Left hindlimb (tissue), 1 donor: ENCODE measurements around the gene TRIM8.
"Not testable (repeated sequence)": the region's sequence is repeated elsewhere in the genome, so short reads cannot be mapped to it uniquely, and the experiment has no call there.

Source experiments
- DNase-seq: peaks from one replicate; pipeline ENCODE4 v3.0.0-alpha.2; 2018

The TRIM8 gene

DNA sequence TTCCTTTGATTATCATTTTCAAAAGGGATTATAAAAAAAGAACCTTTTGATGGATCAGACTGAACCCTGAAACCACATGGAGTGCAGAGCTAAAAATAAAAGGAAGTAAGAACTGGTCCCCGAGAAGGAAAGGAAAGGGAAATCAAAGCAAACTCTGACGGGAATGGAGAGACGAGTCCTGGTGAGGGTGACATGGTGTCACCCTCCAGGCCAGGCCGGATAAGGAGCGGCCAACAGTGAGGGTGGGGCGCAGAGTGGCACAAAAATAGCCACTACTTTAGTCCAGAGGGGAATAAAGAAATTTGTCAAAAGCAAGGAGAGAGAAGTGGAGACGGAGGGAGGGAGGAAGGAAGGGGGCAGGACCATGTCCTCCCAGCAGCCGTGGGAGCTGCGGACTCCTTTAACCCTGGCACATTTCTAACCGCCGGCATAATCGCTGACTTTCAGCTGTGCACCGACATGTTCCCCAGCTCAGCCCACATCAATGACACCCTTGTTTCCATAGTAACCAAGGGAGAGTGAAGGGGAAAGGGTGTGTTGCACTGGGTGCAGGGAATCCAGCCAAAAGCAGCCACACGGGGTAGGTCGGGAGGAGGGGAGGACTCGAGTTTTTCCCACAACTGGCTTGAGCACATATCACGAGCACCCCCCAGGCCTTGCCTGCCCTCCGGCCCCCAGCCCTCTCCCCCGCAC, 29.7 kb downstream of the TRIM8 start:
- DNase-seq: peak; percentile 81

DNA sequence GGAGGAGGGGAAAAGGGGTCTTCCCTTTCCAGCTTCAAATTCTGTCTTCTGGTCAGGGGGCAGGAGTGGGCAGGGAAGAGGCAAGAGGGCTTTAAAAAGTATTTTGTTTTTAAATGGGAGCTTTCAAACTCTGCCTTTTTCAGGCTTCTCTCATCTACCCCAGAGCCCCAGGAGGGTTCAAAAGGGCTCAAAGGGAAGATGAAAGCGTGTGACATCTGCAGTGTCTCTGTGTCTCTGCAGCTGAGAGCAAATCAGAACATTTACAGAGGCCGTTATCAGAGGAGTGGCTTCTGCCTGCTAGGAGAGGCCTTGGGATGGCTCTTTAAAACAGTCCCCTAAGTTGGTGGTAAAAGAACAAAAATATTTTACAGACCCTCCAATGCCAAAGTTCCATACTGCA, 30.3 kb downstream of the TRIM8 start:
- DNase-seq: no peak

DNA sequence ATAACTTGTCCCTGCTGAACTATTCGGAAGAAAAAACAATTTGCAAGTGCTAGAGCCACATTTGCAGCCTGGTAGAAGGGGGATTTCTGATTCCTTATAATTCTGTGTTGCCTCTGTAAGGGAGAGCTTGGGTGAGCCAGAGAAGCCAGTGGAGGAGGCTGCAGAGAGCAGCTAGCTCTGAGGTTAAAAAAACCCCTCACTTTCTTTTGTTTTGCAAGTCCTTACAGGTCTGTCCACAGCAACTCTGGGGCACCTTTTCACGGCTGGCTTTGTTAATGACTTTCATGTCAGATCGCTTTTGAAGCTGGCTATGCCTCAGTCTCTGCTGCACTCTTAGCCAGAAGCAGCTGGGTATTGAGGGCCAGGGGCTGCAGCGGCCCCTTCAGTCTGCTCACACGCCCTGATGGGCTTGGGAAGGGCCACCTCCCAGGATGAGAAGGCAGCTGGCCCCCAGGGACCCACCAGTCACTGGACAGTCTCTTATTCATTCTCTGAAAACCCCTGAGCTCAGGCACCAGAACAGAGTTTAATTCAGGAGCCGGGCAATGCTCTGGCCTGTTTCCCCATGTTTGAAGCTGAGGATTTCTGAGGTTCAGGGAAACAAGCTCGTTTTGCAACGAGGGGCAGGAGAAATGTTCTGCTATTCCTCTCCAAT, 30.9 kb downstream of the TRIM8 start:
- DNase-seq: no peak

DNA sequence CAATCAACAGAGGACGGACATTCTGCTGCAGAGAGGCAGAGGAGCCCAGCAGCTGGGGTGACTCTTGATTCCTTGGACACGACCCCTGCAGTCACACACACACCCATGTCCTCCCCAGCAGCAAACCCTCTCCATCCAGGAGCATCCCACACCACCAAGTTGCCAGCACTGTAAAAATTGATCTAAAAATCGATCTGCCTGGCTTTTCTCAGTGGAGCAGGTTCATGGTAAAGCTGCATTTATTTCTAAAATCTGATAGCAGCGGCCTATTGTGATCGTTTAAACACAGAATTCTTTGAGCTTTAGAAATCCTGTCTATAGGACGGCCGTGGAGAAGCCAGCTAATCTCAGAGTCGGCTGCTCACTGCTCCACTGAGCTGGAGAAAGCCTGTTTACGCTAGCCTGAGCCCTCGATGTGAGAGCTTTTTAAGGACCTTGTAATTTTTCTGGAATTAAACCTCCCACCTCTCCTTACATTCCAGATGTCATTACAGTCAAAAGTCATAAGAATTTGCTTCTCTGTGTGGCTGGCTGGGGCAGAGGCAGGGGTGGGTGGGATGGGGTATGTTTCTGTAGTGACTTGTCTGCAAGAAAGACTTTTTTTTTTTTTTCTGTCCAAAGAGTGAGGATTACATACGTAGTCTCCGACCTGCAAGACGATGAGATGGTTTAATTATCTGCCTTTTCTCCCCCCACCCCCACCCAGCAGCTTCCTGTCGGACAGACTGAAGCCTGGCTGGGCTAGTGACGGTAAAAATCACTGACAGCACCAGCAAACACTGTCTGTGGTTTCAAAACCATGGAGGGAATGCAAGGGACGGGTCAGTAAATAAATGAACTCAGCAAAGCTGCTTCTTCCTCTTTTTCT, 31.6 kb downstream of the TRIM8 start:
- peak; percentile 68 for DNase-seq

DNA sequence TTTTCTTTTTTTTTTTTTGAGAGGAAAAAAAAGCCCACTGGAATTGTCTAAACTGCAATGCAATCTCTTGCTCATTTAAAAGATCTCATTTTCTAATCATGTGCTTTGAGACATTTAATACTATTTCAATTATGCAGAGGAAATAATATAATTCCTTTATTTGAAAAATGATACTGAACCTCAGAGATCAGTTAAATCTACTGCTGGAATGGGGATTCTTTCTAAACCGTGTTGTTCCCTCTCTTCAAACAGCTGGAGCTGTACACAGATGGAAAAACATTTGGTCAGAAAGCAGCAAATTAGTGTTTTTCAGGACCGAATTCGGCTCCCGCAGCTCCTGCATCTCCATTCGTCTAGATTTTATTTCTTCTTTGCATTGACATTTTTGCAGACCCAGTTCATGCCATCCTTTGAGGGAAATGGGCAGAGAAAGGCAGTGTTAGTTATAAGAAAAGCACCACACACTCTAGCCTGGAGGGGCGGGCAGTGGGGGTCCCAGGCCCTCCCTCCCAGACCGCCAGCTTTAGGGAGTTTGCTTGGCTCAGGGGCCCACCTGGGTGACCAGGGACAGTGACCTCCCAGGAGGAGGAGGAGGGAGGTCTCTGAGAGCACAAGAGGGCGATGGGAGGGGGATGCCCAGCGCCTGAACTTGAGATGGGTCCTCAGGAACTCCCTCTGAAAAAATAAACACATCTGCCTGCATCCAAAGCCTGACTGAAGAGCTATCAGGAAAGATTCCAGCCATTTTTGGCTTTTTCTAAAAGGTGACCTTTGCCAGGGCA, 32.4 kb downstream of the TRIM8 start:
- DNase-seq: no peak

DNA sequence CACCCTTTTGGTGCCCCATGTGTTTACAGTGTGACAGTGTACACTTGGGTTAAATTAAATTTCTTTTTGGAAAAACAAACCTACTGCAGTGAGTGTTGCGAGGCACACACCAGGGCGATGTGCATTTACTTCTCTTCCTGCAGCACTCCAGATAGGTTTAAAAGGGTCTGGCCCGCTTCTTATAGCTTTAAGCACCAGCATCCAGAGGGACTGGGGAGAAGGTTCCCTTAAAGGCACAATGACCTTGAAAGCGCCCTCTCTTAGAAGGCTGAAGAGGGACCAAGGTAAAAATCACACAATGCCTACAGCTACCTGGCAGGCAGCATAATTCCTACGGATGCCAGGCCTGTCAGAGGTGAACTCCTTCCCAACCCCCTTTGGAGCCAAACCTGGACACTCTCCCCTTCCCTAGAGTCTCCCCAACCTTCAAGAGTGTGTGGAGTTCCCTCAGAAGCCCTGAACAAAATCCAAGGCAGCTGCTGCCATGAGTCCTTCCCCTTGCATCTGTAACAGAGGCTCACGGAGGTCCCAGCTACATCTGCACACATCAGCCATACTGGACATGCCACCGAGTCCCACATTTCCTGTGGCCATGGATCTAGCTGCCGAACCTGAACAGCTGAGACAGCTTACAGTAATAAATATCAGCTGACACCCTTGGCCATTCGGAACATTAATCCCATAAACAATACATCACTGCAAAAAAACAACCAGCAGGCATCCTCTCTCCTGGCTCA, 33.2 kb downstream of the TRIM8 start:
- no peak for DNase-seq

DNA sequence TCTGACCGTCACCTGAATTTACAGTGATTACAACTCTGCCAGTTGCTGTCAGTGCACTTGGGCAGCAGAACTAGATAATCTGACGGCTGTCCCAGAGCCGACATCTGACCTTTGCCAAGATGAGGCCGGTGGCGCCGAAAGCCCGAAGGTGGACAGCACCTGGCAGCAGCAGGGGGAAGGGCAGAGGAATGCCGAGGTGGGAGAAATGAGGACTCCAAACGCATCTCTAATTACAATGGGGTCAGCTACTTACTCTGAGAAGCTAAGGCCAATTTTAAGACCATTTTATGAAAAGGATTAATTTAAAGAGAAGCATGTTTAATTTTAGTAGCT, 33.8 kb downstream of the TRIM8 start:
- DNase-seq: no peak

DNA sequence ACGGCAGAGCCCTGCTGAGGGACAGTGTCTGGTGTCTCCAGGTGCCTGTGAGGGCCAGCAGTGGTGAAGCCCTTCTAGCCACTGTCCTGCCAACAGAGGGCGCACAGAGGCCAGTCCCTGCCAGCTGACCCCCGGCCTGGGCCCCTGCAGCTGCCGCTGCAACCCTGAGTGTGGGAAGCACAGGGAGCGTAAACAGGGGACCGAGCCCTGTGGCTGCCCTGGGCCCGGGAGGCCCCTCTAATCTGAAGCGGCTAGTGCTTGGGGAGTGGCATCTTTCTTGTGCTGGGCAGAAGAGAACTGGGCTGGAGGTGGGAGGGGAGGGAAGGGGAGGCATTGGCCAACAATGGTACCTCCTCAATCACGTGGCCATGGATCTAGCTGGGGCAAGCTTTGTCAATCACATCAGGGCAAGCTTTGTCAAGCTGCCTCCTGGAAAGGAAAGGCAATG, 34.6 kb downstream of the TRIM8 start:
- DNase-seq: peak; percentile 83

DNA sequence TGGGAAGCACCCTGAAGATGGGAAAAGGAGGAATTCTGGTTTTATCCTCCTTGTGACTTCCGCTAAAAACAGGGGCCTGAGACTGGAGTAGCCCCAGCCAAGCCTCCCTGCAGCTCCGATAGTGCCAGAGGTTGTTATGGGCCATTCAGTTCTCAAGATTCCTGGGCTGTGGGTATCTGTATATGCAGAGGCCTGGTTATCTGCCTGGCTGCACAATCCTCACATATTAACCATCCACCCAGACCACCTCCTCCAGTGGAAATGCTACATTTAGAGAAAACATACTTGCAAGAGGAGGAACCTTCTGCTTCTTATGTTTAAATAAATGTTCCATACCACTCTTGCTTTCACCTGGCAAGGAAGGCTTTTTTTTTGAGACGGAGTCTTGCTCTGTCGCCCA, 35.3 kb downstream of the TRIM8 start:
- DNase-seq: no peak

DNA sequence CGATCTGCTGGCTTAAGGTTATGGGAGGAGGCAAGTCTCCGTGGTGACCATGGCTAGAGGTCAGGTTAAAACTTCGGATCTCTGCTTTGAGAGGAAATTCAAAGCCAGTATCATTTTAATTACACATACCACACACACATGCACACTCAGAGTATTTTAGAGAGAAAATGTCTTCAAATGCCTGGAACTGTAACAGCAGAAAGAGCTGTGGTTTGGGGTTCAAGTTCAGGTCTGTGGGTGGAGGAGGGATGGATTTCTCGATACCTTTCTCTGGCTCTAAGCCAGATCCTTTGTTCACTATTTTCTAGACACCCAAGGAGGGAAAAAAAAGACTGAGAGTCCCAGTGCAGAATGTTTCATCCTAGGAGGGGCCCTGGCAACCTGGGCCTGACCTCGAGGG, 37.4 kb downstream of the TRIM8 start:
- DNase-seq: no peak

DNA sequence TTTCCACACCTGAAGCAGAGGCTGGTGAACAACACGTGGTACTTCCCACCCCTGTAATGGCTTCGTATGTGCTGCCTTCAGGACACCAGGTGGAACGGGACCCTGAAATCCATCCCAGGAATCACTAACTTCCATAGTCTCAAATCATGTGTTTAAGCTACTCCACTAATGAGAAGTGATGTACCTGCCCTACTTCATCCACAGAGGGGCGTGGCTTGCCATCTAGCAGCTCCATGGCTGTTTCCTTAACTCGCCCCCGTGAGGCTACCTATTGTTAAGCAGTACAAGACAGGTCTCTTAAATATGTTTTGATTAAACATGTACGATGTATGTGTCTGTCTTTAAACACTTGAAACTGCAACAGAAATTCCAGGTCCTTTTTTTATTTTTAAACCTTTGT, 38.1 kb downstream of the TRIM8 start:
- no peak for DNase-seq

DNA sequence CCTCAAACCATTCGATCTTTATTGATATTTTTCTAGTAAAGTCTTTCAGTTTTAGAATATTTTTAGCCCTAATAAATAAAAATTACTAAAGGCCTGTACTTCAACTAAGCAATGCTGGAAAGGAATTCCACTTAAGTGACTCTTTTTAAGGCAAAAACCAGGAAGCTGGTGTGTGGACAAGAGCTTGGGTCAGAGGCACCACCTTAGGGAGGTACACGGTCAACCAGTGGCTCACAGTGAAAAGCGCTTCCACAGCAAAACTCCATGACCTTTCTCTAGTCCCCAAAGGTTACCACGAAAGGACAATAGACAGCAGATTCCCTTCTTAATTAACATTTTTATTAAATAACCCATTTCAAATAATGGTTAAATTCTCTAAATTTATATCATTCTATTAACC, 38.7 kb downstream of the TRIM8 start:
- no peak for DNase-seq

DNA sequence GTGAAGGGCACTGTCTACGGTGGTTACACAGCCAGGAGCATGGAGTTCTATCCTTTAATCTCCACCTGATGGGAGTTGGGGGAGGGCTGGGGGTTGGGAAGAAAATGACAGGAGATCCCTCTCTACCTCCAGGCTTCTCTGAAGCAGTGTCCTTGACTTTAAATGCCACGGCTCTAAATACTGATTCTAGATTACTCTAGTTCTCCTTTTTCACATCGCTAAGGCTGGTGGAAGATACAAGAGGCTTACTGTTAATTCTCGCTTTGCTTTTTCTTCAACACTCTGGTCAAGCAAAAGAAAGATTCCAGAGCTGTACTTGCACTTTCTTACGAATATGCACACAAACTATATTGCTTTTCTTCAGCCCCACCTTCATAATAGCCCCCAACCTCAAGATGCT, 39.5 kb downstream of the TRIM8 start:
- no peak for DNase-seq

DNA sequence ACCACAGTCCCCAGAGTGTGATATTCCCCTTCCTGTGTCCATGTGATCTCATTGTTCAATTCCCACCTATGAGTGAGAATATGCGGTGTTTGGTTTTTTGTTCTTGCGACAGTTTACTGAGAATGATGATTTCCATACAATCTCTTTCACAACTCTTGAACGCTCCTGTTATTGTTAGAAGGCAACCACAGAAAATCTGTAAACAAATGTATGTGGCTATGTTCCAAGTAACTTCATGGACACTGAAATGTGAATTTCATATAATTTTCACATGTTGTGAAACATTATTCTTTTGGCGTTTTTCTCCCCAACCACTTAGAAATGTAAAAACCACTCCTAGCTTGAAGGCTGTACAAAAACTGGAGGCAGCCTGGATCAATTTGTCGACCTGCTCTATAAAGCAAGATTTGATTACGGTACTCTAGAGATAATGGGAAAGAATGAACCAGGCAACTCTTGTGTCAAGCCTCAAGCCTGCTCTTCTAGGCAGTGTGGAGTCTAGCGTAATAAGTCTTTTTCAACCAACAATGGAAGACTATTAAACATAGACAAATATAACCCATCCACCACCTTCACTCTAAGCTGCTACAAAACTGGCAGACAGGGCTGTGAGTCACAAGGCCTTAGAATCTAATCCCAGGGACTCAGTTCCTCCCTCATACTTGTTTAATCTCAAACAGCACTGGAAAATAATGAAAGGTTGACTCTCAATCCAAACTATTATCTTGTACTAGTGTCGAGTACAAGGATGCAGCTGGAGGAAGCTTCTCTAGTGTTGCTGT, 47.2 kb downstream of the TRIM8 start:
- no peak for DNase-seq

DNA sequence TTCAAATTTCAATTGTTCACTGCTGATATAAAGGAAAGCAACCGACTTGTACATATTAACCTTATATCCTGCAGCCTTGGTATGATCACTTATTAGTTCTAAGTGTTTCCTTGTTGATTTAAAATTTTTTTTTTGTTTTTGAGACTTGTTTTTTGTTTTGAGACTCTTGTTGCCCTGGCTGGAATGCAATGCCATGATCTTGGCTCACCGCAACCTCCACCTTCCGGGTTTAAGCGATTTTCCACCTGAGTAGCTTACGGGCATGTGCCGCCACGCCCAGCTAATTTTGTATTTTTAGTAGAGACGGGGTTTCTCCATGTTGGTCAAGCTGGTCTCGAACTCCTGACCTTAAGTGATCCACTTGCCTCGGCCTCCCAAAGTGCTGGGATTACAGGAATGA, 51.1 kb downstream of the TRIM8 start:
- DNase-seq: not testable (repeated sequence)

DNA sequence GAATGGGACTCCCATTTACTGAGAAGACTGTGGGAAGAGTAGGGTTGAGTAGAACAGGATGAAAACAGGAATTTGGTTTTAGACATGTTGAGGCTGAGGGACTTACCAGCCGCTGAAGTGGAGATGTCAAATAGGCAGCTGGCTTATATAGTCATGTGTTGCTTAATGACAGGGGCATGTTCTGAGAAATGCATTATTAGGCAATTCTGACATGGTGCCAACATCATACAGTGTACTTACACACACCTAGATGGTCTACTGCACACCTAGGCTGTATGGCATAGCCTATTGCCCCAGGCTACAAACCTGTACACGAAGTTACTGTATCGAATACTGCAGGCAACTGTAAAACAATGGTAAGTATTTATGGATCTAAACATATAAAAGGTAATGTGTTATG, 52.5 kb downstream of the TRIM8 start:
- no peak for DNase-seq

DNA sequence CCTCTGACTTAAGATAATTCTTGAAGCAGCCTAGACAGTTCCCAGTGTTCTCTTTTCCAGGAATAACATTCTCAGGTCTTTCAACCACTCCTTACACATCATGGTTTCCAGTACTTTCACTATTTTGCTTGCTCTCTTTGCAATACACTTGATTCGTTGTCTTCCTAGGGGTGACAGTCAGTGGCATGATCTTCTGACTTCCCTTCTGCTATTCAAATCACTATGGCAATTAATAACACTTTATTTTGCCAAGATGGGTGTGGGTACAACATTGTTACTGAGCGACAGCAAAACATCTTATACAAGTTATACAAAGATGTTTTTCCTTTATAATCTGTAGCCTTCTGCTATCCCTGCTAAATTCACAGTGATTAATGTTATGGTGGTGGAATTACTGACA, 54.6 kb downstream of the TRIM8 start:
- DNase-seq: no peak

DNA sequence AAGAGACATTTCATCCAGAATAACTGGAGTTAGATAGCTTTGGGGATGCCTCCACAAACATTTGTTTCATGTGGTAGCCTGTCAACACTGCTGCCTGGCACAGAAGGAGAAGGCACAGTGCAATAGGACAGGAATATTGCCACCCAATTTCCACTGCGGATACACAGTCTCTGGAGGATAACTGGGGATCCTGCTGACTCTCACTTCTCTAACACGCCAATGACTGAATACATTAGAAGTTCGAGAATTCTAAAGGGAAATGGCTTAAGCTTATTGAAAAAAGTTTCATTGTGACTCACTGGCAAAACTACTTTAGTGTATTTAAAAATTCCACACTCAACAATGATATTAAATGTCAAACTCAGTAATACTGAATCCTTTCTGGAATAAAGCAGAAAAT, 57.0 kb downstream of the TRIM8 start:
- DNase-seq: no peak

DNA sequence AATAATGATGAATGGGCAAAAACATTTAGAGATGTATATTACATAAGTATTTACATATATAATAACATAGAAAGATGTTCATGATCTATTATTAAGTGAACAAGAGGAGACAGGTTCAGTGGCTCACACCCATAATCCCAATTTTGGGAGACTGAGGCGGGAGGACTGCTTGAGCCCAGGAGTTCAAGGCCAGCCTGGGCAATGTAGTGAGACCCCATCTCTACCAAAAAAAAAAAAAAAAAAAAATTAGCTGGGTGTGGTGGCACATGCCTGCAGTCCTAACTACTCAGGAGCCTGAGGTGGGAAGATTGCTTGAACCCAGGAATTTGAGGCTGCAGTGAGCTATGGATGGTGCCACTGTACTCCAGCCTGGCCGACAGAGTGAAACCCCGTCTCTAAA, 57.5 kb downstream of the TRIM8 start:
- no peak for DNase-seq

DNA sequence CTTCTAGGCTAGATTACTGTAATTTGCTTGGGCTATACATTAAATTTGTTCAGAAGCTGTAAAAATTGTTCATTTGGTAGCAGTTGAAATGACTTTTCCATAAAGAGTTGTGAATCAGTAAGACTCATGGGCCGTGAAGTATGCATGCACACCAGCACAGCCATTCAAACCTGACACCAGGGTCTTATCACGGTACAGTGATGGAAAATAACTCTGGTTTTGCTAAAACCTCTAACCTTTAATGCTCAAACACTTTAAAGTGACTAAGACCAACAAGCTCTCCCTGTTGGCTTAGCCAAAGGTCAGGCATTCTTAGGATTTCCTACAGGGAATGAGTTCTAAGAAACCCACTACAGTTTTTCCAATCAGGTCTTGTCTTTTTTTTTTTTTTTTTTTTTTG, 58.5 kb downstream of the TRIM8 start:
- DNase-seq: no peak

DNA sequence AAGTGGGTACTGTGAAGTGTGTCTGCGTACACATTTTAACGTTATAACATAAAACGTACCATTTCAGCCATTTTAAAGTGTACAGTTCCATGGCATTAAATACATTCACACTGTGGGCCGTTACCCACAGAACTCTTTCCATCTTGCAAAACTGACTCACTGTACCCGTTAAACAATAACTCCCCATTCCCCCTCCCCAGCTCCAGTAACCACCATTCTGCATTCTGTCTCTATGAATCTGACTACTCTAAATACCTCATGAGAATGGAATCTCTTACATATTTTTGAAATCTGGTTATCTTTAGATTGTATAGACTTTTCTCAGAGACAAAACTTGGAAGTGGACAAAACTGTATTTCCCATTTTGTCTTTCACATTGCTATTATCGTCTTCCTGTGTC, 60.6 kb downstream of the TRIM8 start:
- DNase-seq: no peak

DNA sequence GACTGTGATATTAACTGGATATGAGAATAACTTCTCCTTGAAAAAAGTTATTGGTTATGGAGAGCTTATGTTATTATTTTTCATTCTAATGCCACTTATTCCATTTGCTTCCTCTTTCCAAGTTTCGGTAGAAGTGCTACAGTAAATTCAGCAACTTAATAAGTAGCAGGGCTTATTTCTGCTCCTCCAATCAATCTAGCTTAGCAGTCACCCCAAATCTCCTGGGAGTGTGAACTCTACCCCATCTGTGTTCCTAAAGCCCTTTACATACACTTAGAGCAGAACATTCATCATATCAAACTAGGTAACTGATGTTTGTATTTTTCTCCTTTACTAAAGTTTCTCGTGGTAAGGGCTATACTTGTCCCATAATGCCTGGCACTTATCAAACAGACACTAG, 61.3 kb downstream of the TRIM8 start:
- no peak for DNase-seq
